ENCODE measurements around the gene LRRC74A. TPM values are rescaled to one million over a fixed set of nuclear protein-coding genes. Genes with fewer than 3 reads are reported as not detected.
A peak's percentile ranks its signal among the peaks of the same experiment; 100 is the strongest.

LRRC74A gene
- total and polyA plus RNA-seq, 2 experiments from 2014 or later = not detected

GRCh38 chr14:76866456-76866855 is 40.2 kb downstream of the LRRC74A start:
- no peak overlapping the region for H3K4me3 Mint-ChIP-seq
- no peaks in the 10 kb centered on the region; the same call in 2 of the 3 replicates for H3K9me3 Mint-ChIP-seq
- Histone ChIP-seq H3K4me3 (no peak overlapping the region), H3K27me3 (ENCODE audit: insufficient read depth) (no peaks in the 10 kb centered on the region; the same call in 1 of the 2 replicates), H4K20me1 (replicated peaks; ENCODE audit: insufficient read depth) (no peaks in the 10 kb centered on the region), H3K4me1 (ENCODE audit: insufficient read depth) (peaks cover 16% of the 10 kb centered on the region; the same call in 1 of the 2 replicates), H3K9me2 (ENCODE audit: insufficient read depth) (0 out of 2 replicates have a peak, but pooled peaks cover 5% of the 10 kb centered on the region), H3K79me2 (replicated peaks; ENCODE audit: insufficient read depth) (no peaks in the 10 kb centered on the region), H3K27ac (ENCODE audit: low read depth) (no peak overlapping the region), H2AFZ (0 out of 2 replicates have a peak overlapping the region, but pooled peaks have one; percentile 43), H3K4me2 (no peak overlapping the region), H3K36me3 (ENCODE audit: insufficient read depth) (no peaks in the 10 kb centered on the region), H3F3A (replicated peaks; ENCODE audit: low read depth) (no peaks in the 10 kb centered on the region)
- peaks cover 8% of the 10 kb centered on the region for H3K27me3 Mint-ChIP-seq (ENCODE audit: insufficient read depth, low read depth, poor library complexity)
- TF ChIP-seq ZNF331 (CRISPR knock-in tag; IDR thresholded peaks at IDR 0.05; ENCODE audit: low read depth) (no peak), JUNB (IDR thresholded peaks at IDR 0.05; ENCODE audit: unreplicated experiment) (no peak), CREB1 (CRISPR knock-in tag; IDR thresholded peaks at IDR 0.05; ENCODE audit: low read depth) (no peak), REST (IDR thresholded peaks at IDR 0.05; ENCODE audit: unreplicated experiment) (no peak), EZH2 (IDR thresholded peaks at IDR 0.05; ENCODE audit: low read depth, unreplicated experiment) (no peak), POLR2AphosphoS5 (IDR thresholded peaks at IDR 0.05; ENCODE audit: low read depth) (no peak), EZH2phosphoT487 (IDR thresholded peaks at IDR 0.05; ENCODE audit: unreplicated experiment) (no peak), ZNF114 (CRISPR knock-in tag; IDR thresholded peaks at IDR 0.05) (no peak), STAT1 (IDR thresholded peaks at IDR 0.05; ENCODE audit: unreplicated experiment) (no peak), ETS1 (IDR thresholded peaks at IDR 0.05) (no peak), NANOG (IDR thresholded peaks at IDR 0.05; ENCODE audit: borderline replicate concordance) (no peak)
- TF ChIP-seq, protein P1, sequence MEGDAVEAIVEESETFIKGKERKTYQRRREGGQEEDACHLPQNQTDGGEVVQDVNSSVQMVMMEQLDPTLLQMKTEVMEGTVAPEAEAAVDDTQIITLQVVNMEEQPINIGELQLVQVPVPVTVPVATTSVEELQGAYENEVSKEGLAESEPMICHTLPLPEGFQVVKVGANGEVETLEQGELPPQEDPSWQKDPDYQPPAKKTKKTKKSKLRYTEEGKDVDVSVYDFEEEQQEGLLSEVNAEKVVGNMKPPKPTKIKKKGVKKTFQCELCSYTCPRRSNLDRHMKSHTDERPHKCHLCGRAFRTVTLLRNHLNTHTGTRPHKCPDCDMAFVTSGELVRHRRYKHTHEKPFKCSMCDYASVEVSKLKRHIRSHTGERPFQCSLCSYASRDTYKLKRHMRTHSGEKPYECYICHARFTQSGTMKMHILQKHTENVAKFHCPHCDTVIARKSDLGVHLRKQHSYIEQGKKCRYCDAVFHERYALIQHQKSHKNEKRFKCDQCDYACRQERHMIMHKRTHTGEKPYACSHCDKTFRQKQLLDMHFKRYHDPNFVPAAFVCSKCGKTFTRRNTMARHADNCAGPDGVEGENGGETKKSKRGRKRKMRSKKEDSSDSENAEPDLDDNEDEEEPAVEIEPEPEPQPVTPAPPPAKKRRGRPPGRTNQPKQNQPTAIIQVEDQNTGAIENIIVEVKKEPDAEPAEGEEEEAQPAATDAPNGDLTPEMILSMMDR (conservative IDR thresholded peaks at IDR 0.05; ENCODE audit: low read depth in 2 of 2) = no peak
- TF ChIP-seq, protein P2, sequence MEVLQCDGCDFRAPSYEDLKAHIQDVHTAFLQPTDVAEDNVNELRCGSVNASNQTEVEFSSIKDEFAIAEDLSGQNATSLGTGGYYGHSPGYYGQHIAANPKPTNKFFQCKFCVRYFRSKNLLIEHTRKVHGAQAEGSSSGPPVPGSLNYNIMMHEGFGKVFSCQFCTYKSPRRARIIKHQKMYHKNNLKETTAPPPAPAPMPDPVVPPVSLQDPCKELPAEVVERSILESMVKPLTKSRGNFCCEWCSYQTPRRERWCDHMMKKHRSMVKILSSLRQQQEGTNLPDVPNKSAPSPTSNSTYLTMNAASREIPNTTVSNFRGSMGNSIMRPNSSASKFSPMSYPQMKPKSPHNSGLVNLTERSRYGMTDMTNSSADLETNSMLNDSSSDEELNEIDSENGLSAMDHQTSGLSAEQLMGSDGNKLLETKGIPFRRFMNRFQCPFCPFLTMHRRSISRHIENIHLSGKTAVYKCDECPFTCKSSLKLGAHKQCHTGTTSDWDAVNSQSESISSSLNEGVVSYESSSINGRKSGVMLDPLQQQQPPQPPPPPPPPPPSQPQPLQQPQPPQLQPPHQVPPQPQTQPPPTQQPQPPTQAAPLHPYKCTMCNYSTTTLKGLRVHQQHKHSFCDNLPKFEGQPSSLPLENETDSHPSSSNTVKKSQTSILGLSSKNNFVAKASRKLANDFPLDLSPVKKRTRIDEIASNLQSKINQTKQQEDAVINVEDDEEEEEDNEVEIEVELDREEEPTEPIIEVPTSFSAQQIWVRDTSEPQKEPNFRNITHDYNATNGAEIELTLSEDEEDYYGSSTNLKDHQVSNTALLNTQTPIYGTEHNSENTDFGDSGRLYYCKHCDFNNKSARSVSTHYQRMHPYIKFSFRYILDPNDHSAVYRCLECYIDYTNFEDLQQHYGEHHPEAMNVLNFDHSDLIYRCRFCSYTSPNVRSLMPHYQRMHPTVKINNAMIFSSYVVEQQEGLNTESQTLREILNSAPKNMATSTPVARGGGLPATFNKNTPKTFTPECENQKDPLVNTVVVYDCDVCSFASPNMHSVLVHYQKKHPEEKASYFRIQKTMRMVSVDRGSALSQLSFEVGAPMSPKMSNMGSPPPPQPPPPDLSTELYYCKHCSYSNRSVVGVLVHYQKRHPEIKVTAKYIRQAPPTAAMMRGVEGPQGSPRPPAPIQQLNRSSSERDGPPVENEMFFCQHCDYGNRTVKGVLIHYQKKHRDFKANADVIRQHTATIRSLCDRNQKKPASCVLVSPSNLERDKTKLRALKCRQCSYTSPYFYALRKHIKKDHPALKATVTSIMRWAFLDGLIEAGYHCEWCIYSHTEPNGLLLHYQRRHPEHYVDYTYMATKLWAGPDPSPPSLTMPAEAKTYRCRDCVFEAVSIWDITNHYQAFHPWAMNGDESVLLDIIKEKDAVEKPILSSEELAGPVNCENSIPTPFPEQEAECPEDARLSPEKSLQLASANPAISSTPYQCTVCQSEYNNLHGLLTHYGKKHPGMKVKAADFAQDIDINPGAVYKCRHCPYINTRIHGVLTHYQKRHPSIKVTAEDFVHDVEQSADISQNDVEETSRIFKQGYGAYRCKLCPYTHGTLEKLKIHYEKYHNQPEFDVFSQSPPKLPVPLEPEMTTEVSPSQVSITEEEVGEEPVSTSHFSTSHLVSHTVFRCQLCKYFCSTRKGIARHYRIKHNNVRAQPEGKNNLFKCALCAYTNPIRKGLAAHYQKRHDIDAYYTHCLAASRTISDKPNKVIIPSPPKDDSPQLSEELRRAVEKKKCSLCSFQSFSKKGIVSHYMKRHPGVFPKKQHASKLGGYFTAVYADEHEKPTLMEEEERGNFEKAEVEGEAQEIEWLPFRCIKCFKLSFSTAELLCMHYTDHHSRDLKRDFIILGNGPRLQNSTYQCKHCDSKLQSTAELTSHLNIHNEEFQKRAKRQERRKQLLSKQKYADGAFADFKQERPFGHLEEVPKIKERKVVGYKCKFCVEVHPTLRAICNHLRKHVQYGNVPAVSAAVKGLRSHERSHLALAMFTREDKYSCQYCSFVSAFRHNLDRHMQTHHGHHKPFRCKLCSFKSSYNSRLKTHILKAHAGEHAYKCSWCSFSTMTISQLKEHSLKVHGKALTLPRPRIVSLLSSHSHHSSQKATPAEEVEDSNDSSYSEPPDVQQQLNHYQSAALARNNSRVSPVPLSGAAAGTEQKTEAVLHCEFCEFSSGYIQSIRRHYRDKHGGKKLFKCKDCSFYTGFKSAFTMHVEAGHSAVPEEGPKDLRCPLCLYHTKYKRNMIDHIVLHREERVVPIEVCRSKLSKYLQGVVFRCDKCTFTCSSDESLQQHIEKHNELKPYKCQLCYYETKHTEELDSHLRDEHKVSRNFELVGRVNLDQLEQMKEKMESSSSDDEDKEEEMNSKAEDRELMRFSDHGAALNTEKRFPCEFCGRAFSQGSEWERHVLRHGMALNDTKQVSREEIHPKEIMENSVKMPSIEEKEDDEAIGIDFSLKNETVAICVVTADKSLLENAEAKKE (CRISPR knock-in tag; IDR thresholded peaks at IDR 0.05) = no peak
- H3K4me1 Mint-ChIP-seq = peaks cover 40% of the 10 kb centered on the region
- no peak overlapping the region for H3K27ac Mint-ChIP-seq
- DNase-seq (ENCODE audit: low spot score) (no peak), ATAC-seq (no peak)
- no peaks in the 10 kb centered on the region for H3K36me3 Mint-ChIP-seq (ENCODE audit: low read depth)
